ENCODE measurements around the gene SOS2. TPM values are rescaled to one million over a fixed set of nuclear protein-coding genes. Genes with fewer than 3 reads are reported as not detected.

SOS2 gene
- total and polyA plus RNA-seq, 3 experiments from 2014 or later: 16.5 to 20.2 (median 18.4) TPM

DNA sequence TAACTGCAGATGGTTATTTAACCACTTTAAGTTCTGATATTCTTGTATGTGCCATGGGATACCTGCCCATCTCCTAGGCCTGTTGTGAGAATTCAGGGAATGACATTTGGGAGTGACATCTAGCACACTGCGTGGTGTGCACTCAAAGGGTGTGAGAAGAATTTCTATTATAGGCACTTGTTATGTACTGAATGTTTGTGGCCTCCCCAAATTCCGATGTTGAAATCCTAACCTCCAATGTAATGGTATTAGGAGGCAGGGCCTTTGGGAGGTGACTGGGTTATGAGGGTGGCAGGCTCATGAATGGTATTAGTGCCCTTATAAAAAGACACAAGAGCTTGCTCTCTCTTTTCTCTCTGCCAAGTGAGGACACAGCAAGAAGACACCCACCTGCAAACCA is 142.6 kb downstream of the SOS2 start:
- H3K4me1 ChIP-seq (ENCODE audit: insufficient read depth, low read length): peaks cover 86% of the 10 kb centered on the region
- no peak overlapping the region for H3K4me3 ChIP-seq (ENCODE audit: low read length)
- no peaks in the 10 kb centered on the region for H3K27me3 ChIP-seq (ENCODE audit: insufficient read depth, low read length, poor library complexity, severe bottlenecking)
- no peaks in the 10 kb centered on the region for H3K9me3 ChIP-seq (ENCODE audit: low read length)
- DNase-seq: no peak
- no peak overlapping the region for H3K27ac ChIP-seq (ENCODE audit: low read depth, low read length)
- peak overlapping the region; percentile 9 to 97 (median 76) for H3K27ac Mint-ChIP-seq
- H3K4me1 Mint-ChIP-seq: peaks cover 62 to 77% (median 70%) of the 10 kb centered on the region in 3 donors
- POLR2A ChIA-PET: interaction anchor here (1.8 to 2.5 kb wide), 2 partner anchors 24 to 226 kb away, joined by 5 to 7 read pairs; no protein-coding TSS in a partner anchor
- H3K36me3 ChIP-seq (ENCODE audit: insufficient read depth, low read length): no peaks in the 10 kb centered on the region
- H3K36me3 Mint-ChIP-seq: peaks cover 3 to 5% (median 4%) of the 10 kb centered on the region in 3 donors
- CTCF ChIA-PET: interaction anchor here (0.7 to 10.1 kb wide), 11 partner anchors 15 to 286 kb away, joined by 3 to 89 read pairs (median 5); partner anchors contain the start of gene NEMF
- H3K4me3 Mint-ChIP-seq: peak overlapping the region in 3 of 7 donors; percentile 8 to 41 (median 28)
- no peaks in the 10 kb centered on the region for H3K9me3 Mint-ChIP-seq
- peaks cover 0 to 1% of the 10 kb centered on the region in 2 donors for H3K27me3 Mint-ChIP-seq

DNA sequence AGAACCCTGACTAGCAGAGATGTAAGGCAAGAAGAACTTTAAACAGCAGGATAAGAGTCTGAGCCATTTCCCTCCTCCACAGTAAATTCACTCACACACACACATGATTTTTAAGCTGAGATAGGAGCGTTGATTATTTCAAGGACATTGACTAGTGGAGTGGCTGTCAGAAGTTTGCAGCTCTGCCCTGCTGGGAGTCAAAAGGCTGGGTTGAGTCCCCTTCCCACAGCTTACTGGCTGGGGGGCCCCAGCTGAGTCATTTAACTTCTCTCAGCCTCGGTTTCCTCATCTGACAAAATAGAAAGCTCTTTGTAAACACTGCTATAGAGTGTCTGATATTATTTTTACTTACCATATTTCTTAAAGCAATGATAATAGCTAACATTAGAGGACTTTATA is 143.3 kb downstream of the SOS2 start:
- H3K9me3 Mint-ChIP-seq: no peaks in the 10 kb centered on the region
- H3K9me3 ChIP-seq (ENCODE audit: low read length): no peaks in the 10 kb centered on the region
- H3K36me3 Mint-ChIP-seq: peaks cover 3 to 4% (median 4%) of the 10 kb centered on the region in 3 donors
- no peak for DNase-seq
- H3K4me1 Mint-ChIP-seq: peaks cover 62 to 78% (median 71%) of the 10 kb centered on the region in 3 donors
- H3K27me3 Mint-ChIP-seq: no peaks in the 10 kb centered on the region
- no peaks in the 10 kb centered on the region for H3K27me3 ChIP-seq (ENCODE audit: insufficient read depth, low read length, poor library complexity, severe bottlenecking)
- peak overlapping the region; percentile 72 to 97 (median 92) for H3K27ac Mint-ChIP-seq
- H3K36me3 ChIP-seq (ENCODE audit: insufficient read depth, low read length): no peaks in the 10 kb centered on the region
- POLR2A ChIA-PET: interaction anchor here (1.2 to 2.5 kb wide), 3 partner anchors 24 to 226 kb away, joined by 3 to 7 read pairs (median 5); no protein-coding TSS in a partner anchor
- H3K27ac ChIP-seq (ENCODE audit: low read depth, low read length): no peak overlapping the region
- peak overlapping the region in 6 of 7 donors; percentile 39 to 78 (median 58) for H3K4me3 Mint-ChIP-seq
- H3K4me1 ChIP-seq (ENCODE audit: insufficient read depth, low read length): peaks cover 88% of the 10 kb centered on the region
- peak overlapping the region; percentile 33 for H3K4me3 ChIP-seq (ENCODE audit: low read length)
- CTCF ChIA-PET: interaction anchor here (0.7 to 10.1 kb wide), 11 partner anchors 11 to 285 kb away, joined by 3 to 89 read pairs (median 5); partner anchors contain the start of gene NEMF

DNA sequence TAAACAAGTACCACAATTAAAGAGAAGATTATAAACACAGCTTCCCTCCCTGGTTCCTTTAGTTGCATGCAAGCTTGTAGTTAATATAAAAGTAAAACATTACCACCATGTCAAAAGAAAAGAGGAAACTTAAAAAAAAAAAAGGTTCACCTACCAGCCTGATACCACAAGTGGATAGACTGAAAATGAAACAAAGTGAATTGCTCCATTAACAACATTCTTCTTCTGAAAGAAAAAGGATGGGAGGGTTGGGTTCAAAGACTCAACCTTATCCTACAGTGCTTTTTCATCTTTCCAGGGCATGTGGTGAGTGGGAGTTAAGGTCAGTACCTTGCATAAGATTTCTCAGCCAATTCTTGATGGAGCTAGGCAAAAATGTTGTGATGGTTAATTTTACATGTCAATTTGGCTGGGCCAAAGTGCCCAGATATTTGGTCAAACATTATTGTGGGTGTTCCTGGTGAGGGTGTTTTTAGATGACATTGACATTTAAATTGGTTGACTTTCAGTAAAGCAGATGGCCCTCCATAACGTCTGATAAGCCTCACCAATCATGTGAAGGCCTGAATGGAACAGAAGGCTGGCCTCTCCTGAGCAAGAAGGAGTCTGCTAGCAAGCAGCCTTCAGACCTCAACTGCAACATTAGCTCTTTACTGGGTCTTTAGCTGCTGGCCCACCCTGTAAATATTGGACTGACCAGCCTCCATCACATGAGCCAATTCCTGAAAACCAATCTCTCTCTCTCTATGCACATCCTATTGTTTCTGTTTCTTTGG is 143.8 kb downstream of the SOS2 start:
- no peak overlapping the region for H3K27ac ChIP-seq (ENCODE audit: low read depth, low read length)
- CTCF ChIA-PET: interaction anchor here (0.6 to 10.1 kb wide), 13 partner anchors 12 to 285 kb away, joined by 3 to 89 read pairs (median 4); partner anchors contain the start of gene NEMF

DNA sequence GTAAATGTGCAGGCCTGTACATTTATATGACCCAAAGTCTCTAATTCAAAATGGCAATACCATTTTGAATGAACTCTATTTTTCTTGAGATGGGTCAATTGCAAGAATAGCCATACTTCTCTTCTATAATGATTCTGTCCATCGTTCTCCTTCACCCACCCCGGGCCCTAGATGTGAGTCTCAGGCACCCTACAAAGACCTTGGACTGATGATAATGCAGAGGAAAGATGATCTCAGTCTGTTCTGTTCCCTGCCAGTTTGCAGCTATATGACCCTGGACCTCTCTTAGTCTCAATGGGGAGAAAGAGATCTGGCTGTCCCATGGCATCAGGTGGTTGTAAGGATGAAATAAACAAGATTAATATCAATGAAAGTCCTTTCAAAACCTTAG is 145.1 kb downstream of the SOS2 start:
- Mint-ChIP-seq H3K36me3 (peaks cover 0 to 4% (median 3%) of the 10 kb centered on the region in 3 donors), H3K4me3 (peak overlapping the region; percentile 6 to 89 (median 71))

More for the DNA sequence above, 143.8 kb downstream of the SOS2 start:
- DNase-seq: peak in 2 of 5 donors; percentile 61 to 65
- H3K4me3 Mint-ChIP-seq: peak overlapping the region; percentile 39 to 78 (median 52)
- H3K36me3 Mint-ChIP-seq: peaks cover 3 to 4% (median 4%) of the 10 kb centered on the region in 3 donors
- peaks cover 88% of the 10 kb centered on the region for H3K4me1 ChIP-seq (ENCODE audit: insufficient read depth, low read length)
- H3K27ac Mint-ChIP-seq: peak overlapping the region; percentile 45 to 97 (median 92)
- peak overlapping the region; percentile 33 for H3K4me3 ChIP-seq (ENCODE audit: low read length)
- no peaks in the 10 kb centered on the region for H3K27me3 ChIP-seq (ENCODE audit: insufficient read depth, low read length, poor library complexity, severe bottlenecking)
- H3K9me3 Mint-ChIP-seq: no peaks in the 10 kb centered on the region
- H3K4me1 Mint-ChIP-seq: peaks cover 67 to 81% (median 74%) of the 10 kb centered on the region in 3 donors
- no peaks in the 10 kb centered on the region for H3K9me3 ChIP-seq (ENCODE audit: low read length)
- no peaks in the 10 kb centered on the region for H3K36me3 ChIP-seq (ENCODE audit: insufficient read depth, low read length)
- POLR2A ChIA-PET: interaction anchor here (0.6 to 2.7 kb wide), 8 partner anchors 9 to 225 kb away, joined by 3 to 17 read pairs (median 4); no protein-coding TSS in a partner anchor
- no peaks in the 10 kb centered on the region for H3K27me3 Mint-ChIP-seq

DNA sequence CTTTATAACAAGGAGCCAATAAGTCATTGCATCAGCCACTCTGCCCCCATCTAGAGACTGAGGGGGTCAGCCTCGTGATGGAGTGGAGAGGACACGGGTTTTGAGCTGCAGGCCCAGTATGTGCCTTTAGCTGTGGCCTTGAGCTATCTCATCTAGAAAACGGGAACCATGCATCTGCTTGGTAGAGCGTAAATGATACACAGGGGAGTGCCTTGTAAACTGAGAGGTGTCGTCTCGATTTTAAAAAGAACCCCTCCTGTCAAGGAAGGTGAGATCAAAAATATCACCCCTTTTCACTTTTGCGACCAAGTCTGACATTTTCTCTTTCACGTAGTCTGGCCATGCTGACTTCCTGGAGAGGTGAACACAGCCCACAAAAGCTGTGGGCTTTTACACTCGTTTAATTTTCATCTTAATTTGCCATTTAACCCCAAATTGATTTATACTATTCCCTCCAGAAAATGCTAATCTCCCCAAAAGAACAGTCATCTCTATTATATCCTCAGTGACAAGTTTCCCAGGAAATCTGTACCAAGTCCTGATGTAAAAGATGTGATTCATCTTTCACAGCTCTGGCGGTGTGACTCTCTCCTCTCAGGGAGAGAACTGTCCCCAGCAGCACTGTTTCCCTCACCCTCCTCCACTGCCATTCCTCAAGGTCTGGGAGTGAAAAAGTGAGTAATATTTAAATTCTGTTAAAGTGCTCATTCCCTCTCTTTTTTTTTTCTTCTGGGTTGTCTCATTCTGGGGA is 145.6 kb downstream of the SOS2 start:
- H3K4me1 ChIP-seq (ENCODE audit: insufficient read depth, low read length): peaks cover 93% of the 10 kb centered on the region
- ChIA-PET CTCF (interaction anchor here (0.8 to 10.1 kb wide), 12 partner anchors 8 to 233 kb away, joined by 3 to 89 read pairs (median 4); partner anchors contain the start of genes ARF6 and NEMF), POLR2A (interaction anchor here (0.5 to 2.7 kb wide), 10 partner anchors 12 to 318 kb away, joined by 3 to 17 read pairs (median 4); no protein-coding TSS in a partner anchor)
- Mint-ChIP-seq H3K9me3 (no peaks in the 10 kb centered on the region), H3K27ac (peak overlapping the region; percentile 89 to 99 (median 97)), H3K4me3 (peak overlapping the region; percentile 6 to 89 (median 71)), H3K36me3 (peaks cover 0 to 4% (median 0%) of the 10 kb centered on the region in 3 donors), H3K4me1 (peaks cover 75 to 93% (median 86%) of the 10 kb centered on the region in 3 donors), H3K27me3 (no peaks in the 10 kb centered on the region)
- peak overlapping the region; percentile 7 for H3K4me3 ChIP-seq (ENCODE audit: low read length)
- peak overlapping the region; percentile 35 for H3K27ac ChIP-seq (ENCODE audit: low read depth, low read length)
- H3K9me3 ChIP-seq (ENCODE audit: low read length): no peaks in the 10 kb centered on the region
- no peaks in the 10 kb centered on the region for H3K27me3 ChIP-seq (ENCODE audit: insufficient read depth, low read length, poor library complexity, severe bottlenecking)
- no peaks in the 10 kb centered on the region for H3K36me3 ChIP-seq (ENCODE audit: insufficient read depth, low read length)
- DNase-seq: peak; percentile 21 to 54 (median 44)

More for the DNA sequence above, 145.1 kb downstream of the SOS2 start:
- no peaks in the 10 kb centered on the region for H3K9me3 ChIP-seq (ENCODE audit: low read length)
- no peak overlapping the region for H3K27ac ChIP-seq (ENCODE audit: low read depth, low read length)
- H3K27me3 ChIP-seq (ENCODE audit: insufficient read depth, low read length, poor library complexity, severe bottlenecking): no peaks in the 10 kb centered on the region
- peaks cover 93% of the 10 kb centered on the region for H3K4me1 ChIP-seq (ENCODE audit: insufficient read depth, low read length)
- Mint-ChIP-seq H3K27ac (peak overlapping the region; percentile 89 to 99 (median 97)), H3K4me1 (peaks cover 76 to 93% (median 86%) of the 10 kb centered on the region in 3 donors), H3K27me3 (no peaks in the 10 kb centered on the region), H3K9me3 (no peaks in the 10 kb centered on the region)
- POLR2A ChIA-PET: interaction anchor here (0.6 to 2.7 kb wide), 6 partner anchors 11 to 319 kb away, joined by 3 to 17 read pairs (median 6); no protein-coding TSS in a partner anchor
- DNase-seq: no peak
- H3K4me3 ChIP-seq (ENCODE audit: low read length): peak overlapping the region; percentile 7
- H3K36me3 ChIP-seq (ENCODE audit: insufficient read depth, low read length): no peaks in the 10 kb centered on the region
- CTCF ChIA-PET: interaction anchor here (0.9 to 10.1 kb wide), 9 partner anchors 8 to 234 kb away, joined by 4 to 89 read pairs (median 5); partner anchors contain the start of gene NEMF

DNA sequence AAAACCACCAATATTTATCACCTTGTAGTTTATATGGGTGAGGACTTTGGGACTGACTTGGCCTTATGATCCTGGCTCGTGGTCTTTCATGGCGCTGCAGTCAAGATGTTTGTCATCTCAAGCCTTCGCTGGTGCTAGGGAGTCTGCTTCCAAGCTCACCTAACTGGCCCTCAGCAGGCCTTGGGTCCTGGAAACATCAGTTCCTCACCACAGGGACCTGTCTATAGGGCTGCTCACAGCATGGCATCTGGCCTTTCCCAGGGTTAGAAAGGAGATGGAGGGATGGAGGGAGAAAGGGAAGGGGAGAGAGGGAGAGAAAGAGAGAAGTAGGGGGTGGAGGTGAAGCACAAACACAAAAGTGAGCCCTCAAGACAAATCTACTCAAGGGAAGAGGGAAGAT is 146.7 kb downstream of the SOS2 start:
- H3K9me3 ChIP-seq (ENCODE audit: low read length): no peaks in the 10 kb centered on the region
- Mint-ChIP-seq H3K36me3 (peaks cover 0 to 4% (median 0%) of the 10 kb centered on the region in 3 donors), H3K27ac (peak overlapping the region; percentile 89 to 99 (median 97)), H3K27me3 (no peaks in the 10 kb centered on the region), H3K4me1 (peaks cover 74 to 89% (median 85%) of the 10 kb centered on the region in 3 donors), H3K4me3 (peak overlapping the region; percentile 21 to 77 (median 42)), H3K9me3 (no peaks in the 10 kb centered on the region)
- no peak overlapping the region for H3K4me3 ChIP-seq (ENCODE audit: low read length)
- POLR2A ChIA-PET: no interaction called here
- no peaks in the 10 kb centered on the region for H3K36me3 ChIP-seq (ENCODE audit: insufficient read depth, low read length)
- CTCF ChIA-PET: interaction anchor here (0.9 to 10.1 kb wide), 6 partner anchors 9 to 221 kb away, joined by 3 to 89 read pairs (median 5); no protein-coding TSS in a partner anchor
- peak overlapping the region; percentile 7 for H3K27ac ChIP-seq (ENCODE audit: low read depth, low read length)
- peaks cover 95% of the 10 kb centered on the region for H3K4me1 ChIP-seq (ENCODE audit: insufficient read depth, low read length)
- H3K27me3 ChIP-seq (ENCODE audit: insufficient read depth, low read length, poor library complexity, severe bottlenecking): no peaks in the 10 kb centered on the region
- no peak for DNase-seq

All from CD8-positive, alpha-beta memory T cell (primary cell).